ENCODE measurements around the gene ADAMTS13.

ADAMTS13 gene

DNA sequence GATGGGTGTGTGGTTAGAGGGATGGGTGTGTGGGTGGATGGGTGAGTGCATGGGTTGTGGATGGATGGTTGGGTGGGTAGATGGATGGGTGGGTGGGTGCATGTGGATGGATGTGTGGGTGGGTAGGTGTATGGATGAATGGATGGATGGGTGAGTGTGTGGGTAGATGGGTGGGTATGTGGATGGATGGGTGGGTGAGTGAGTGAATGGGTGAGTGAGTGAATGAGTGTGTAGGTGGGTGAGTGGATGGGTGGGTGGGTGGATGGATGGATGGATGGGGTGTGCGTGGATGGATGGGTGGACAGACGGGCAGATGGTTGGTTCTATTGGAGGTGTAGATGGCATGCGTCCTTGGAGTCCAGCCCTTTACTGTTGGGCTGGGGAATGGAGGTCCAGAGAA, 28.8 kb upstream of the ADAMTS13 start:
- no peak for DNase-seq (ENCODE audit: low read depth)
- H3K4me3 ChIP-seq (ENCODE audit: low read length) = no peak overlapping the region
- TF ChIP-seq, protein P1, sequence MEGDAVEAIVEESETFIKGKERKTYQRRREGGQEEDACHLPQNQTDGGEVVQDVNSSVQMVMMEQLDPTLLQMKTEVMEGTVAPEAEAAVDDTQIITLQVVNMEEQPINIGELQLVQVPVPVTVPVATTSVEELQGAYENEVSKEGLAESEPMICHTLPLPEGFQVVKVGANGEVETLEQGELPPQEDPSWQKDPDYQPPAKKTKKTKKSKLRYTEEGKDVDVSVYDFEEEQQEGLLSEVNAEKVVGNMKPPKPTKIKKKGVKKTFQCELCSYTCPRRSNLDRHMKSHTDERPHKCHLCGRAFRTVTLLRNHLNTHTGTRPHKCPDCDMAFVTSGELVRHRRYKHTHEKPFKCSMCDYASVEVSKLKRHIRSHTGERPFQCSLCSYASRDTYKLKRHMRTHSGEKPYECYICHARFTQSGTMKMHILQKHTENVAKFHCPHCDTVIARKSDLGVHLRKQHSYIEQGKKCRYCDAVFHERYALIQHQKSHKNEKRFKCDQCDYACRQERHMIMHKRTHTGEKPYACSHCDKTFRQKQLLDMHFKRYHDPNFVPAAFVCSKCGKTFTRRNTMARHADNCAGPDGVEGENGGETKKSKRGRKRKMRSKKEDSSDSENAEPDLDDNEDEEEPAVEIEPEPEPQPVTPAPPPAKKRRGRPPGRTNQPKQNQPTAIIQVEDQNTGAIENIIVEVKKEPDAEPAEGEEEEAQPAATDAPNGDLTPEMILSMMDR (conservative IDR thresholded peaks at IDR 0.05; ENCODE audit: low read length) = no peak

DNA sequence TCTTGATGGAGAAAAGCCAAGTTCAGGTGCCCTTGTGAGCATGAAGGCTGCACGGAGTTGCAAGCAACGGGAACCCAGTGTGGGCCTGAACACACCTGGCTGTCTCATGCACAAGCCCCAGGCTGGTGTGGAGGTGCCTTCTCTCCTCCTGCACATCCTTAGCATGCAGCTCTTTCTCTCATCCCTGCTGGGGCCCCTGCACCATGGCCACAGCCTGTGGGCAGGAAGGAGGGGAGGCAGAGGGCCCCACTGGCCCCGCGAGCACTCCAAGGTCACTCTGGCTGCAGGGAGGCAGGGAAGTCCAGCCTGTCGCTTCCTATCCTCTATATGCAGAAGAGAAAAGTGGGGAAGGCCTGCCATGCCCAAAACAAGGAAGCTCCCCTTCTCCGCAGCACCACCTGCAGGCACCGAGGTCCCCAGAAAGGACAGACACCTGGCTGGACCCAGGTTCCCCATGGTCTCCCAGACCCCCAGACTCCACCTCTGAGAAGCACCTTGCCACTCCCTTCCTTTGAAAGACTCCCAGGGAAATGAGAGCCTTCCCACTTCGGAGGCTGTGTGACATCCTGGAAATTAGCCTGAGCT, 27.4 kb upstream of the ADAMTS13 start:
- DNase-seq (ENCODE audit: low read depth) = no peak
- H3K4me3 ChIP-seq (ENCODE audit: low read length) = no peak overlapping the region
- TF ChIP-seq, protein P1 (conservative IDR thresholded peaks at IDR 0.05; ENCODE audit: low read length) = no peak

DNA sequence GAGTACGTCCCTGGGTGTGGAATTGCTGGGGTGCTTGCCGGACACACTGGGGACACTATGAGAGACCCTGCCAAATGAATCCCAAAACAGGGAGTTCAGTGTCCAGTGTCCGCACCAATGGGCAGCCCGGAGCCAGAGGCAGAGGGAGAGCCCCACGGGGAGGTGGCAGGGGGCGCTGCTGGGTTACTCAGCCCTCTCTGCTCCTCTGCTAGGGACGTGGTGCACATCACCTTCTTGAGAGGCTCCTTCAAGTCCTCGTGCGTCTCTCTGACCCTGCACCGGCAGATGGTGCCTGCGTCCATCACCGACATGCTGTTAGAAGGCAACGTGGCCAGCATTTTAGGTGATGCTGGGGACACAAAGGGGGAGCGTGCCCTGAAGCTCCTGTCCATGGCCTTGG, 25.2 kb upstream of the ADAMTS13 start:
- no peak for DNase-seq (ENCODE audit: low read depth)
- TF ChIP-seq, protein P1 (conservative IDR thresholded peaks at IDR 0.05; ENCODE audit: low read length) = peak; percentile 29
- H3K4me3 ChIP-seq (ENCODE audit: low read length) = no peak overlapping the region

DNA sequence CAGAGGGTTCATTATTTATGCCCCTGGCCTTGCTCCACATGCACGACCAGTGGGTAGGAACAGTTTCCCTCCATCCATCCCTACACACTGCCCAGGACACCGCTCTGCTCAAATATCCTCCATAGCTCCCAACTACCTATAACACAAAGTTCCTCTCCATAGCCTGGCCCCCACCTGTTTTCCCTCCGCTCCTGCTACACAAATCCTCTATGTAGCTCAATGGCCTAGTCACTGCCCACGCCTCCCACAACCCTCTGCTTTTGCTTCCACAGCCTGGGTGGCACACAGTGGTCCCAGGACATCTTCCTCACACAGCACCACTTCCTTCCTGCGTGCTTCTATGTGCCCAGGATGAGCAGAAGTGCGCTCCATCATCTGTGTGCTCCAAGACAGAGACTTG, 24.8 kb upstream of the ADAMTS13 start:
- H3K4me3 ChIP-seq (ENCODE audit: low read length) = no peak overlapping the region
- no peak for DNase-seq (ENCODE audit: low read depth)
- TF ChIP-seq, protein P1 (conservative IDR thresholded peaks at IDR 0.05; ENCODE audit: low read length) = no peak

DNA sequence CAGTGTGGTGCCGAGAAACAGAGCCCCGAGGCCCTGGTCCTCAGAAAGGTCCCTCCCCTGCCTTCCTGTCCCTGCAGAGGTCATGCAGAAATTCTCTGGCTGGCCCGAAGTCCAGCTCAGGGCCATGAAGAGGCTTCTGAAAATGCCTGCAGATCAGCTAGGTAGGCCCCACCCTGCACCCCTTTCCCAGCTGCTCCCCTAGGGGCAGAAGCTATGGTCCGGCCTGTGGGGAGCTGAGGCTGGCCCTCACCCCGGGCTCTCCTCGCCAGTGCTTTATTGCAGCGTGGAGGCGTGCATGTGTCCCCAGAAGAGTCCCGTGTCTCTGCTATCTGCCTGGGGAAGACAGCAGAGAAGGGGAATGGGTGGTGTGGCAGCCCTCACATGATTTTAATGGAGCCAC, 24.3 kb upstream of the ADAMTS13 start:
- TF ChIP-seq, protein P1 (conservative IDR thresholded peaks at IDR 0.05; ENCODE audit: low read length) = no peak
- no peak overlapping the region for H3K4me3 ChIP-seq (ENCODE audit: low read length)
- no peak for DNase-seq (ENCODE audit: low read depth)

DNA sequence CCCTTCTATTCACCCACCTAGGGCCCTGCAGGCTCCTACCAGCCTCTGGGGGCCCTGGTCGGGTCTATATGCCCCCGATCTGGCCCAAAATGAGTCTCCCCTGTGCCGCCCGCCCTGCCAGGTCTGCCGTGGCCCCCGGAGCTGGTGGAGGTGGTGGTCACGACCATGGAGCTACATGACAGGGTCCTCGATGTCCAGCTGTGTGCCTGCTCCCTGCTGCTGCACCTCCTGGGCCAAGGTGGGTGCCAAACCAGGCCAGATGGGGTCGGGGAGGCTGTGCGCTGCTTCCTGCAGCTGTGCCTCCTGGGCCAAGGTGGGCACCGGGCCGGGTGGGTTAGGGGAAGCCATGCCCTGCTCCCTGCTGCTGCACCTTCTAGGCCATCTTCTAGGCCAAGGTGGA, 21.9 kb upstream of the ADAMTS13 start:
- no peak overlapping the region for H3K4me3 ChIP-seq (ENCODE audit: low read length)
- TF ChIP-seq, protein P1 (conservative IDR thresholded peaks at IDR 0.05; ENCODE audit: low read length) = no peak
- no peak for DNase-seq (ENCODE audit: low read depth)

DNA sequence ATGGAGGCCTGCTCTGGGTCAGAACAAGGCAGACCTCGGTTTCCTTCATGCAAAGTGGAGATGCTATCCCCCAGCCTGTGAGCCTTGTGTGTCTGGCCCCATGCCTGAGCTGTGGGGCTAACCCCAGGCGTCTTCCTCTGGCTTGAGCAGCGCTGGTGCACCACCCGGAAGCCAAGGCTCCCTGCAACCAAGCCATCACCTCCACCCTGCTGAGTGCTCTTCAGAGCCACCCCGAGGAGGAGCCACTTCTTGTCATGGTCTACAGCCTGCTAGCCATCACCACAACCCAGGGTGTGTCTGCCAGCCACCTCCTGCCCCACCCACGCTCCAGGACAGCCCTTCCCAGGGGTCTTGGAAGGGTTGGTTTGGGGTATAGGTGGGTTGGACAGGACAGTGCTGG, 20.6 kb upstream of the ADAMTS13 start:
- no peak for DNase-seq (ENCODE audit: low read depth)
- H3K4me3 ChIP-seq (ENCODE audit: low read length) = no peak overlapping the region
- TF ChIP-seq, protein P1 (conservative IDR thresholded peaks at IDR 0.05; ENCODE audit: low read length) = no peak

Measured in AG10803 (cell line).